Vagina (tissue), 2 donors: Measurements from ENCODE around the gene EP400.

ENCODE experiments used
- CTCF ChIP-seq, 3 experiments: fragments of 450-650 bp in 2 of 3; fragments of 200-600 bp in 1 of 3; sonication (generic) in 1 of 3; IDR thresholded peaks; one replicate each; pipeline ENCODE4 v1.5.1; 2017 to 2019; ENCODE audit warnings: antibody characterized with exemption in 3 of 3, mild to moderate bottlenecking in 2 of 3, moderate library complexity in 2 of 3
- POLR2A ChIP-seq, 2 donors: fragments of 450-650 bp; IDR thresholded peaks; one replicate each; pipeline ENCODE4 v1.6.1; 2017; ENCODE audit warnings: antibody characterized with exemption in 2 of 2, mild to moderate bottlenecking in 2 of 2, moderate library complexity in 2 of 2

- TF ChIP-seq CTCF (IDR thresholded peaks at IDR 0.05), result no peak
- TF ChIP-seq POLR2A (IDR thresholded peaks at IDR 0.05), result no peak
Measured at GRCh38 chr12:131986361-131986760, 36.6 kb downstream of the EP400 start.
